VCaP (cell line): ENCODE results near the gene TIFAB.
A peak's percentile ranks its signal among the peaks of the same experiment; 100 is the strongest.

Experiments
- H3K27ac ChIP-seq: fragments of 450-650 bp; 2 replicates; pipeline ENCODE4 v1.5.1; 2017
- CTCF ChIP-seq: fragments of 450-650 bp; conservative IDR thresholded peaks from 2 replicates; pipeline ENCODE4 v1.5.1; 2017; ENCODE audit warnings: mild to moderate bottlenecking, moderate library complexity

The TIFAB gene

GRCh38 chr5:135402031-135402430, 50.1 kb downstream of the TIFAB start:
- no peak for TF ChIP-seq CTCF
- H3K27ac ChIP-seq = no peak overlapping the region

GRCh38 chr5:135400866-135401265, 51.3 kb downstream of the TIFAB start:
- no peak overlapping the region for H3K27ac ChIP-seq
- TF ChIP-seq CTCF = no peak

- H3K27ac ChIP-seq = peak overlapping the region; percentile 95
- TF ChIP-seq CTCF = no peak
These were observed 52.2 kb downstream of the TIFAB start for GRCh38 chr5:135399794-135400542.

GRCh38 chr5:135398855-135399793, 53.0 kb downstream of the TIFAB start, which contains the start of gene MACROH2A1:
Gene MACROH2A1, minus strand, starts transcription at chr5:135399231. Its CDS starts 10,138 bp downstream, at chr5:135389093.
- H3K27ac ChIP-seq = peak within 1 kb of the TSS; percentile 95
- no peak for TF ChIP-seq CTCF

GRCh38 chr5:135398160-135398854, 53.8 kb downstream of the TIFAB start:
- TF ChIP-seq CTCF = no peak
- peak overlapping the region; percentile 95 for H3K27ac ChIP-seq
